ENCODE results near the gene SNW1.
"Not testable (repeated sequence)": the region's sequence is repeated elsewhere in the genome, so short reads cannot be mapped to it uniquely, and the experiment has no call there.

SNW1 gene

DNA sequence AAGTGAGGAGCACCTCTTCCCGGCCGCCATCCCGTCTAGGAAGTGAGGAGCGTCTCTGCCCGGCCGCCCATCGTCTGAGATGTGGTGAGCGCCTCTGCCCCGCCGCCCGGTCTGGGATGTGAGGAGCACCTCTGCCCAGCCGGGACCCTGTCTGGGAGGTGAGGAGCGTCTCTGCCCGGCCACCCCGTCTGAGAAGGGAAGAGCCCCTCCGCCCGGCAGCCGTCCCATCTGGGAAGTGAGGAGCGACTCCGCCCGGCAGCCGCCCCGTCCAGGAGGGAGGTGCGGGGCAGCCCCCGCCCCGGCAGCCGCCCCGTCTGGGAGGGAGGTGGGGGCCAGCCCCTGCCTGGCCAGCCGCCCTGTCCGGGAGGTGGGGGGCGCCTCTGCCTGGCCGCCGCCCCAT is 13.5 kb downstream of the SNW1 start:
- DNase-seq: not testable (repeated sequence)

DNA sequence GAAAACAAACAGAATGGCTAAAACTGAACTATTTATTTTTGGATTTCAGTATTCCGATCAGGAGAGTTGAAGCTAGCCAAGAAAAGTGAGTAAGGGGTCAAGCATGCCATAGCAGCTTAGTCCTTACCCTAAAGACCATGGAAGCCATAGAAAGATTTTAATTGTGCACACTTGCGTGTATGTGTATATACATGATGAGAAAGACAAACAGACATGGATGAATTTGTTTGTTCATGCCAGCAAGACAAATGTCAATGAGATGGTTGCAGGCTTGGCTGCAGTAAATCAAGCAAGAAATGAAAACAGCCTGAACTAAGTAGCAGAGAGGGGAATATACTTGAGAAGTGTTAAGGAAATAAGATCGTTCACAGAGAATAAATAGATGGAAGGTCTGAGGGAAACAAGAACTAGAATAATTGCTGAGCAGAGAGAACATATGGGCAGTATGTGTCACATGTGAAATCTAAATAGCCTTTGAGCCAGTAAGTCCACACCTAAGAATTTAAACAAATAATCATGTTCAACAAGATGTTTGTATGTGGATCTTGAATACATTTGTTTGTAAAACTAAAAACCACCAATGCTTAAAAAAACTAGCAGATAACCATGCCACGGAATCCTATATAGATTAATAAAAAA is 14.8 kb downstream of the SNW1 start:
- no peak for DNase-seq

DNA sequence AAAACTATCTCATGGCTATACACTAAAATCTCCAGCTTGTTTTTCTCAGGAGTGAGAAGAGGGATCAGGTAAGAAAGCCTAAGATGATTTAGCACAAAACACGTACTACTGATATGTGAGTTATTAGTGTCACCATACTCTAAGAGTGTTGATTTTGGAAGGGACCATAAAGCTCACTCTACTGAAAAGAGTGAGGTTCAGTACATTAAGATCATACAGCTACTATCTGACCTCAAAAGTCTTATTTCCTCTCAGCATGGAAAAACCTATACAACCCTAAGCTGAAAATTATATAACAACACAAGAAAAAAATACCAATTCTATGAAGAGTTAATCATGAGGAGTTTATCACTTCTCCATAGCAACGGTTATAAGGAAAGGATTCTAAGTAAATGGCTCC is 19.5 kb downstream of the SNW1 start:
- no peak for DNase-seq

DNA sequence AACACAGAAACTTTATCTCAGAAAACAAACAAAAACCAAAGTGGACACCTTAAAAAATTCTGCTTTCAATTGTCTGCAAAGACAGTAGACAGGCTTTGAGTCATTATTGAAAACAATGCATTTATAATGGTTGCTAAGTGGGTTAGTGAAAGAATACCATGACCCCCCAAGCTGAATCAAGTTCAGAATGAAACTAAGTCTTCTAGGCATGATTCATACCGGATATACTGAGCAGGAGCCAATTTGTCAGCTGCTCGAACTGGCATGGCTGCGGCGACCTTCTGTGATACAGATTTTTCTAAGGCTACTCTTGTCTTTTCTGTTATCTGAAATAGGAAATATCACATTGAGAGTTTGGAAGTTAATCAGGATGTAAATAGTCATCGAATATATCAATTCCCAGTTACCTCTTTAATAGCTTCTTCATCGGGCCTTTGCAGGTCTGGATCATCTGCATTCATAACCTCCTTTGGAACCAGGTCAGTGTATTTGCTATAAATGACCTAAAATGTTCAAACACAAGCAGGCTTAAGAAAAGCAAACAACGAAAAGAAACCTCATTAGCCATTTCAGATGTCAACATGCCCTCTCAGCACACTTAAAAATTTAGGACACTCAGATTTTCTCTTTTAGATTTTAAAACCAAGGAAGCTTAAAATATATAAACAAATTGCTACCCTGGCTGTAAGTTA is 22.3 kb downstream of the SNW1 start:
- DNase-seq: no peak

DNA sequence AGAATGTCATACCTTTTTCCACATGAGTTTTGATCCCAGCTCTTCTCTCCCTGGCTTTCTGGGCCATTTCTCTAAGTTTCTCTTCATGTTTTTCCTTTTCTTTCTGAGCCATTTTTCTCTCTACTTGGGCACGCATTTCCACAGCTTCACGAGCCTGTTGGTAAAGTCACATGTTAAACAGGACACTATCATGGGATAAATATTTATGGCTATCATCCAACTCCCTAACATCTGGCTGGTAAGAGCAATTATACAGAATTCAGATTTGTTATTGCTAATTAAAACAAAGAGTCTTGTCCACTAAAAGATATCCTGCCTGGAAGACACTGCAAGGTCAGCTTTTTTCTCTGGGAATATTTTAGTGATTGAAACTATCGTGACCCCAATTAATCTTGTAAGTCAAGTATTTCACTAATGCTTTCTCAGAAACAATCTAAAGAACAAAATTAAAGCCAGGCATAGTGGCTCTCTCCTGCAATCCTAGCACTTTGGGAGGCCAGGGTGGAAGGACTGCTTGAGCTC is 29.9 kb downstream of the SNW1 start:
- DNase-seq: no peak

DNA sequence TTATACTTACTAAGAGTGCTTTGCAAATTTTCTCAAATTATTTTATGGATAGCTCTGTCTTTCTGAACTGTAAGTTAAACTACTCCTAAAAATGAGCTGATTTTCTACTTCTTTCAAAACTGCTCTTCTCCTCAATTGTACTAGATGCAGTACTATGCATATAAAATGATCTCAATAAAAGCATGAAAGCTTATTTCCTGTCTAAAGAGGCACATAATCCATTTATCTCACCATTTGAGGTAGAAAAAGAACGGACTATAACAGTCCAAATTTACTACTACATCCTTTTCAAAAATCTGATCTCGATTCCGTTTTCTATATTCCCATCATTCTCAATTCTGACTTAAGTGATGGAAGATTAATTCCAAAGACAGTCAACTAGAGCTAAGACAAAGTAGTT is 38.7 kb downstream of the SNW1 start:
- DNase-seq: no peak

DNA sequence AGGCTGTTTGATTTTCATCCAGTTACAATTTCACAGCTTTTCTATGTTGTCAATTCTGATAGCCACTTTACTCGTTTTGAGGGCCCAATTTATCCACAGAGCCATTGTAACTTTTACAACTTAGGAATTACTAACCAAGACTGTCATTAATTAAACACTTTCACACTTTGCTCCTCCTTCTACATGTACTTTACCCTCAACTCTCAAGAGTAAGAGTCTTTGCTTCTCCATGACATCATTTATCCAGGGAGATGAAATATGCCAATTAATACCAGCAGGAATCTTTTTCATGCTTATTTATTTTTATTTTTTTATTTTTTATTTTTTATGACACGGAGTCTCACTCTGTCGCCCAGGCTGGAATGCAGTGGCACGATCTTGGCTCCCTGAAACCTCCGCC is 39.5 kb downstream of the SNW1 start:
- no peak for DNase-seq

DNA sequence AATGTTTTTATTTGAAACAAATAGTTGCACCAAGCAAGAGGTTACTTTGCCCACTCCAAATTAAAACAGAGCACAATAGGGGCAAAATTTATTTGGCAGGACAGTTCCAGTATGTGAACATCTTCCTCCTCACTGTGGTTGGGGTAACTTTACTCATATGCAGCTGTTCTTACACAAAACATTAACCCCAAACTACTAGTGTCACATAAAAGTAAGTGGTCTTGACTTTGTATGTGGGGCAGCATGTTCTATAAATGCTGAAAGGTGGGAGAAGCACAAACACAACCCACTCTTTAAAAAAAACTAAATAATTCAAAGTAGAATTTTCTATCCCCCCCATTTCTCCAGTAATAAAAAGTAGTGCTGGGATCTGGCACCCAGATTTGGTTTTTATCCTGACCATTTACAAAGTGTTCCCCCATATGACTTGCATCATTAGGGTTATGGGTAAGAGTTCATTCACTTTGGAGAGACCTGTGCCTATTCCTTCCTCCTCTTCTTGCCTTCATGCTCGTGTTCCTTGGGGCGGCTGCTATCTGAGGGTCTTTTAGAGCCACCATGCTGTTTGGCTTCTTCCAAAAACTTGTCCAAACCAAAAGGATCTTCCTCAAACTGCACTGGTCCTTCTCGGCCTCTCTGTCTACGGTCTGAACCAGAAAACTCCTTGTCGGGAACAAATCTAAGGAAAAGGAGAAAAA is 43.2 kb downstream of the SNW1 start:
- DNase-seq: no peak

DNA sequence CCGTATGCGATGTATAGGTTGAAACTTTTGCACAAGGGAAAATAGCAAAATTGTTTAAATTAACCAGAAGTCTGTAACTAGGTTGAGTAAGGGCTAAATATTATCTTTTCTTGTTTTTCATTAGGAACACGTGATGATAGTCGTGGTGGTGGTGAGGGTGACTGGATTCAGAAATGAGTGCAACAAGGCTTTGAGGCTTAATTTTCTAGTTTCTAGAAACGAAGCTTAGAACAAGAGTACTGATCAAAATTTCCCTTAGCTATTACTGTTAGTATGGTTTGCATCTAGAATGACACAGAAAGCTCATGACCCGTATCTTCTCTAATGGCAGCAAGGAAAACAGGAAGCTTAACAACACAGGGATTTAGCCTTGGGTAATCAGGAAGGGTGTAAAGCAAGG is 46.0 kb downstream of the SNW1 start:
- no peak for DNase-seq

DNA sequence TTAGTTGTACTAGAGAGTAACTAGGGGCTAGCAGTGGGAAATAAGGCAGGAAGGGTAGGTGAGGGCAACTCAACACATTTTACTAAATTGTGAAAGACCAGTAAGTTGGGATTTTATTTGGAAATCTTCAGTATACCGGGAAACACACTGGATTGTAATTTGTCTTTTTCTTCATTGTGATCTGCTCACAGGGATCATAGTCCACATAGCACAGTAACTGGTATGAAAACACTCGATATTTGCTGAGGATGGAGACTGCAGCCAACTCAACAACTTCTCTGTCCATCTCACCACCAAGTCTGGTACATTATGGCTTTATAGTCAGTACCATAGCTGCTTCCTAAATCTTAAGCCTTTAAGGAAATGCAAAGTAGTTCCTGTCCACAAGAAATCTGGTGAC is 50.6 kb downstream of the SNW1 start:
- DNase-seq: no peak

DNA sequence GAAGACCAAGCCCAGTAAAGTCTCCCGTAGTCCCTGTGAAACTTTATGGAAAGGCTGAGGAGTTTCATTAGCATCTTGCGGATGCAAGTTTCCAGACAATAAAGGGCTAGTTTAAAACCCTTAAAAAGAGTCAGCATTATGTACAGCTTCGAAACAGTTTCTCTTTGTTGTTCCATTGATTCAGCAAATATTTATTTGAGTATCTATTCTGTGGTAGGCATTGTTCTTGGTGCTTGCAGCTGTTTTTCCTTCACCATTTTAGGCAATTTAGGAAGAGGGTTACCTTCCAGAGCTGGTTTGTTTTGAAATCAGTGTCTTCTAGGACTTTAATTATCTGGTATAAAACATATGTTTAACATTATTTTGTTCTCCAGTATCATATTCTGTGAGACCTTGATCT is 51.5 kb downstream of the SNW1 start:
- no peak for DNase-seq

DNA sequence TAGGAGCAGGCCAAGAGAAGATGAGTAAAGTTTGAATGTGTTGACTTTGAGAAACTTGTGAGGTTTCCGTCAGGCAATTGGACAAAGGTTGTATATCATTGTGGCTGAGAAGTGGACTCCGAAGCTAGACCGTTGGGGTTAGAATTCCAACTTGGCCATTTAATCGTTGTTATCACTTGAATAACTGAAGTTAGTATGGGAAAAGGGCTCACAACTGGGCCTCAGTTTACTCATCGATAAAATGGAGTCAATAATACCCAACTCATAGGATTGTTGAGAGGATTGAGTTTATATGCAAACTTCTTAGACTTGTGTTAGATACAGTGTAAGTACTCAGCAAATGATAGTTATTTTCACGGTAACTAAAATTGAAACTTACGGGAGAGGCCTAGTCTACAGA is 52.2 kb downstream of the SNW1 start:
- DNase-seq: no peak

DNA sequence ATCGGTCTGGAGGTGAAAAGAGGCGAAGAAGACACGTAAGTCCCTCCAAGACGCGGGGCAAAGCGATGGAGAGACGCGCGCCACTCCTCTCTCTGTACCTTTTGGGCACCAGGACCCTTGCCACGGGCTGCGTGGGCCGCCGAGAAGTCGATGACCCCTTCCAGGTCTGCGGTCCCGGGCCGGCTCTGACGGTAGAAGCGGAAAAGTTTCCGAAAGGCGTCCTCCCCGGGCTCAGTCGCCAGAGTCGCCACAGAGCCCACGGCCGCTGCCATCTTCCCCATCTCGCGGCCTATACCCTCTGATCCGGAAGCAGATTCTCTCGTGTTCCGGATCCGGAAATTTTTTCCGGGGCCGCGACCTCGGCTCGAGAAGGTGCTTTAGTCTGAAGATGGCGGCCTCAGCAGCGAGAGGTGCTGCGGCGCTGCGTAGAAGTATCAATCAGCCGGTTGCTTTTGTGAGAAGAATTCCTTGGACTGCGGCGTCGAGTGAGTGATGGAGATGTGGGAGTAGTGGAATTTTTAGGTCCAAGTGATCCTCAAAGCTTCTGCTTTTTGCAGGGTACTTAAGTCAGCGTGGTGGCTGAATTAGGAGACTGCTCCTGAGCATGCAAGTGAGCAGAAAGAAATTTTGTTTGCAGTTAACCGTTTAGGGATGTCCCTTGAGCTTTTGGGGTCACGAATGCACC is 53.1 kb downstream of the SNW1 start, which contains the start of the genes ALKBH1 and SLIRP:
ALKBH1 (minus strand) TSS at position 300 of the 685 bp plus-strand sequence; CDS start at position 281, 19 bp downstream.
SLIRP (plus strand) TSS at position 380 of the 685 bp plus-strand sequence; CDS start at position 389, 9 bp downstream.
- peak; percentile 84 for DNase-seq

DNA sequence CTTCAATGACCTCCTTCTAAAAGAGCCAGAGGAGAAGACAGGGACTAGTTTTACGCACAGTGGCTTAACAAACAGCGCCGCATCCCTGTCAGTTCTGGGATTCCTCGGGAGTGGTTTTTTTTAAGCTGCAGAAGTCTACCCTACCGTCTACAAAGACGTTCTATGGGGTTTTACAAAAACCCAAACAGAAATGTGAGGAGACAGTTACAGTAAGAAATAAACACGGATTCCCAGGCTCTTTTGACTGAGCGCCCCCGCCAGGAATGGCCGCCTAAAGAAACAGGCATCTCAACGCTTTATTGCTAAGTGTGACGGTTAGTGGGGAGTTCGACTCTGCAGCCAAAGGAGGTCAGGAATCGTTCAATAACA is 53.6 kb downstream of the SNW1 start:
- no peak for DNase-seq

DNA sequence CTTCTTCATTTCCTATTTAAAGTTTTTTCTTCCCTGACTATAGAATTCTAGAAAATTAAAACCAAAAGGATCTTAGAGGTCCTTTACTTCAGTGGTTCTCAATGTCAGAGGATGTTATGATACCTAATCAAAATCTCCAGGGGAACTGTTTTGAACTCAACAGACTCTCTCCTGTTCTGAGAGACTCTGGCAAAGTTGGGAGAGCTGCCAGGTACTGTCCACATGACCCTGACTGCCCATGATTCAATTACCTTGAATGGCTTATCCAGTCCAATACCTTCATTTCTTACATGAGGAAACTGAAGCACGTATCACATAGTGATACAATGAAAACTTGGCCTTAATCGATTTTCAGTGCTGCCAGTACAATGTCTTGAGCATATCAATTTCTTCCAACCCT is 69.7 kb downstream of the SNW1 start:
- DNase-seq: no peak

DNA sequence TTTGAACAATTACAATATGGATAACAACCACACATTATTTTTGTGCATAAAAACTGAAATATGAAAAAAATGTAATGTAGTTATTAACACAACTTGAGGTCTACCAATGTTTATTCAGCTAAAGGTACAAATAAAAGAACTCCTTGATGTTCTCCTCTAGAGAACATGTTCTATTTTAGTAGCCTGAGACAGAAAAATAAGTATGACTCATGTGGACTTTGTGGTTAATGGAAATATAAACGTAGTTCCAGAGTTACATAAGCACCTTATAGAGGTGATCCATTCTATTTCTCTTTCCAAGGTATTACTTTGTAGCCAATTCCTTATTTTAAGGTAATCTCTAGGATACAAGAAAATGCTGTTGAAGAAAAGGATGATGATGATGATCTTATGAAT is 78.8 kb downstream of the SNW1 start:
- DNase-seq: no peak

DNA sequence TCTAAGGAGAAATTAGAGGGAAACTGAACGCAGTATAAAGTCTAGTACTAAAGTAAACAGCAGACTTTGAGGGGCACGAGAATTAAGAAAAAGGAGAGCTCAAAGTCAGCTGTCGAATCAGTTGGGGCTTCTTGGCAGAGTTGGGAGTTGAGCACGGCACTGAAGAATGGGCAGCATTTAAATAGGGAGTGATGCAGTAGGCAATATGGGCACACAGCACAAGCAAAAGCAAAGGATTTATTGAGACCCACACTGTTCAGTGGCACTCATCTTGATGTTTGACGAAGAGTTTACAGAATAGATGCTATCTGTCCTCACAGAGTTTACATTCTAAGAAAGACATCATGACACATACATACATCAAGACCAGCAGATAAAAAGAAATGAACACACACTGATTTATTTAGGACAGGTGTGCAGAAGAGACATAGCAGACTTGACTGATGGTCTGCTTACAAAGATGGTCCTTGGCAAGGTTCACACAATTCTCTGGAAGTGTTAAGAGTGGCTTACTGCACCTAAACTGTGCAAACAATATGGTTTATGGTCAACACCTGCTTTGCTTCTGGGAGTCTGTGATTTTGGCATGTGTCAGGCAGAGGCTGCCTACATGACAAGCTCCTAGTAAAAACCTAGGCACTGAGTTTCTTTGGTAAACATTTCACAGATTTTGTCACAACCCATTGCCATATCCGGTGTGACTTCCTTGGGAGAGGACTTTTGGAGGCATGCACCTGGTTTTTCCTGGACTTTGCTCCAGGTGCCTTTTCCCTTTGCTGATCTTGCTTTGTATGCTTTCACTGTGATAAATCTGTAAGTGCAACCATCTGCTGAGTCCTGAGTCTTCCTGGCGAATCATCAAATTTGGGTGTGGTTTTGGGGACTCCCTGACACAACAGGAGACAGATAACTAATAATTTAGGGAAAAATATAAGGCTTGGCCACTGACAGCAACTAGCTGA is 79.5 kb downstream of the SNW1 start:
- DNase-seq: no peak

DNA sequence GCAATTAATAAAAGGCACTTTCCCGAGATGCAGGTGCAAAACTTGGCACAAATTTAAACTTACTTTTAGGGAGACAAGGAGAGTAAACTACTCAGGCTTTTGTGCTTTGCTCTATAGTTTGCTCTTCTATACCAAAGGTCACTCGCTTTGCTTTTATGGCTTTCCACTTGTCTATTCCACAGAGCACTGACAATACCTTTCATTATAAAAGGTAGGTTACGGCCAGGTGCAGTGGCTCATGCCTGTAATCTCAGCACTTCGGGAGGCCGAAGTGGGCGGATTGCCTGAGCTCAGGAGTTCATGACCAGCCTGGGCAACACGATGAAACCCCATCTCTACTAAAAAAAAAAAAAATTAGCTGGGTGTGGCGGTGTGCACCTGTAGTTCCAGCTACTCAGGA is 86.0 kb downstream of the SNW1 start:
- DNase-seq: no peak

DNA sequence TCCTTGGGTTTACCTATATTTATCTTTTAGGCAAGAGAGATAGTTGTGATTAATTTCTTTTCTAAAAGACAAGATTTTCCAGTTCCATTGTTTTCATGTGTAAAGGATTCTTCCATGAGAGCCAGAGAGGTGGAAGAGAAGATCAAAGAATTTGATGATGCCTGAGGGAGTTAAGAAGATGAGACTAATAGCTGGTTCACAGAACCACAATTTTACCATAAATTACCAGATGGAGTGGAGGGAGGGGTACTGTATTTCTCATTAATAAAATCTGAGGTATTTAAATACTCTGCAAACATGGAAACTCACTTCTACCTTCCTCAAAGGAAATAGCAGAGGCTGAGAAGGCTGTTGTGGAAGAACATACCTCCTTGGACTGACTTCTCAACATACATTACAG is 87.8 kb downstream of the SNW1 start:
- DNase-seq: no peak
